ENCODE results near the gene PPIL4. TPM values are rescaled to one million over a fixed set of nuclear protein-coding genes. Genes with fewer than 3 reads are reported as not detected.

Gene PPIL4
- total and polyA plus RNA-seq, 2 donors (not counting 3 experiments of a cell fraction or from before 2014, with no cell fraction given): 2.2 to 27.8 TPM

DNA sequence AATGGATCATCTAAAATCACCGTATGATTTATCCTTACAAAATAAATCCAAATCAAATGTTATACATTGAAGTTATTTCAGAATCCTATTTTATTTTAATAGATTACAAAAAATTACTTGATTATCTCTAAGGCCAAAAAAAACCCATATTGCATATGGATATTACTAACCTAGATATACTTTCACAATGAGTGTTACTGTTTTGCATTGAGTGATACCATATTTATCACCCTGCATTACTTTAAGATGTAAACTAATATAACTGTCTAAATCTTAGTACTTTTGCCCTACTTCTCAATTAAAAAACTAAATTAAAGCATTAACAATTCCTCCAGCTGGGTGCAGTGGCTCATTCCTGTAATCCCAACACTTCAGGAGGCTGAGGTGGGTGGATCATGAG, 11.1 kb downstream of the PPIL4 start:
- H3K9me1 ChIP-seq (replicated peaks; ENCODE audit: control insufficient read depth, extremely low read depth, insufficient read depth, low read length): no peaks in the 10 kb centered on the region
- no peak overlapping the region for H3K27ac ChIP-seq (ENCODE audit: insufficient read depth, low read depth, low read length)
- H3K9ac ChIP-seq (replicated peaks; ENCODE audit: extremely low read depth, insufficient read depth, low read length): no peak overlapping the region
- CTCF ChIA-PET: no interaction called here
- H3K36me3 ChIP-seq (ENCODE audit: control insufficient read depth in 2 of 2, extremely low read depth in 1 of 2, insufficient read depth in 2 of 2, low read length in 2 of 2): peaks cover 14 to 17% of the 10 kb centered on the region in 2 experiments
- POLR2A ChIA-PET: no interaction called here
- H3K27me3 ChIP-seq (ENCODE audit: control insufficient read depth in 2 of 2, insufficient read depth in 2 of 2, low read length in 2 of 2): no peaks in the 10 kb centered on the region
- no peaks in the 10 kb centered on the region for H4K20me1 ChIP-seq (replicated peaks; ENCODE audit: control insufficient read depth, extremely low read depth, insufficient read depth, low read length)
- no peak for FAIRE-seq
- TF ChIP-seq POLR2A (IDR thresholded peaks at IDR 0.05; ENCODE audit: low read depth, low read length): no peak
- no peak for TF ChIP-seq MAX (IDR thresholded peaks at IDR 0.05; ENCODE audit: insufficient read depth, insufficient read length)
- no peak for TF ChIP-seq JUN (IDR thresholded peaks at IDR 0.05; ENCODE audit: borderline replicate concordance, insufficient read depth, insufficient read length, low read depth)
- TF ChIP-seq GATA2 (IDR thresholded peaks at IDR 0.05; ENCODE audit: insufficient read depth, insufficient read length, low read depth, low read length): no peak
- TF ChIP-seq EZH2 (IDR thresholded peaks at IDR 0.05; ENCODE audit: borderline replicate concordance, low read depth, low read length, severe bottlenecking): no peak
- TF ChIP-seq, protein P1, sequence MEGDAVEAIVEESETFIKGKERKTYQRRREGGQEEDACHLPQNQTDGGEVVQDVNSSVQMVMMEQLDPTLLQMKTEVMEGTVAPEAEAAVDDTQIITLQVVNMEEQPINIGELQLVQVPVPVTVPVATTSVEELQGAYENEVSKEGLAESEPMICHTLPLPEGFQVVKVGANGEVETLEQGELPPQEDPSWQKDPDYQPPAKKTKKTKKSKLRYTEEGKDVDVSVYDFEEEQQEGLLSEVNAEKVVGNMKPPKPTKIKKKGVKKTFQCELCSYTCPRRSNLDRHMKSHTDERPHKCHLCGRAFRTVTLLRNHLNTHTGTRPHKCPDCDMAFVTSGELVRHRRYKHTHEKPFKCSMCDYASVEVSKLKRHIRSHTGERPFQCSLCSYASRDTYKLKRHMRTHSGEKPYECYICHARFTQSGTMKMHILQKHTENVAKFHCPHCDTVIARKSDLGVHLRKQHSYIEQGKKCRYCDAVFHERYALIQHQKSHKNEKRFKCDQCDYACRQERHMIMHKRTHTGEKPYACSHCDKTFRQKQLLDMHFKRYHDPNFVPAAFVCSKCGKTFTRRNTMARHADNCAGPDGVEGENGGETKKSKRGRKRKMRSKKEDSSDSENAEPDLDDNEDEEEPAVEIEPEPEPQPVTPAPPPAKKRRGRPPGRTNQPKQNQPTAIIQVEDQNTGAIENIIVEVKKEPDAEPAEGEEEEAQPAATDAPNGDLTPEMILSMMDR (IDR thresholded peaks at IDR 0.05; ENCODE audit: extremely low read depth in 1 of 2, insufficient read depth in 1 of 2, low read depth in 1 of 2, low read length in 2 of 2): no peak
- no peak for TF ChIP-seq POLR2AphosphoS5 (IDR thresholded peaks at IDR 0.05; ENCODE audit: insufficient read depth, low read depth, low read length)
- TF ChIP-seq MYC (IDR thresholded peaks at IDR 0.05; ENCODE audit: low read depth, low read length): no peak
- no peak for TF ChIP-seq FOS (IDR thresholded peaks at IDR 0.05; ENCODE audit: borderline replicate concordance, insufficient read depth, low read length)
- intact Hi-C loops (cut with micrococcal nuclease) (no loop called here), dilution Hi-C loops (cut with MboI; ENCODE audit: extremely low pct_ligation_motif_present, low sequenced_read_pairs) (no loop called here)
- BruUV-seq (replicated peaks): no TSS peak
- no peak for DNase-seq (ENCODE audit: low read depth, low spot score)
- no peak overlapping the region for H3K4me3 ChIP-seq (replicated peaks in 1 of 3; ENCODE audit: insufficient read depth in 1 of 3, low read depth in 1 of 3, low read length in 3 of 3)
- no peak overlapping the region for H3K4me2 ChIP-seq (ENCODE audit: insufficient read depth, low read length)
- H2AFZ ChIP-seq (ENCODE audit: low read depth, low read length): no peak overlapping the region
- H3K79me2 ChIP-seq (ENCODE audit: control insufficient read depth, insufficient read depth, low read length): no peaks in the 10 kb centered on the region
- no peaks in the 10 kb centered on the region for H3K4me1 ChIP-seq (ENCODE audit: control insufficient read depth, extremely low read depth, insufficient read depth, low read length)
- no peaks in the 10 kb centered on the region for H3K9me3 ChIP-seq (replicated peaks; ENCODE audit: control insufficient read depth, insufficient read depth, low read length)
